HG02884 (cell line): ENCODE data around the gene CTSZ.
"Not testable (repeated sequence)": the region's sequence is repeated elsewhere in the genome, so short reads cannot be mapped to it uniquely, and the experiment has no call there.

Experiments
- ATAC-seq: cut with Tn5 transposase; IDR thresholded peaks from one replicate; pipeline ENCODE4 v1.9.1; 2021; ENCODE audit warnings: mild to moderate bottlenecking, moderate library complexity; ENCODE audit not compliant: unreplicated experiment

The CTSZ gene

GRCh38 chr20:59001068-59001448 lies 6.0 kb downstream of the CTSZ start:
- ATAC-seq, result no peak

GRCh38 chr20:59000326-59000725 lies 6.7 kb downstream of the CTSZ start:
- no peak for ATAC-seq

- ATAC-seq, result no peak
Observed at GRCh38 chr20:58998656-58999055, 8.4 kb downstream of the CTSZ start.

- no peak for ATAC-seq
Observed at GRCh38 chr20:58997141-58997770, 9.8 kb downstream of the CTSZ start.

- no peak for ATAC-seq
Observed at GRCh38 chr20:58996226-58996611, 10.8 kb downstream of the CTSZ start.

GRCh38 chr20:58995461-58996225 lies 11.4 kb downstream of the CTSZ start:
- ATAC-seq, result no peak

- no peak for ATAC-seq
Observed at GRCh38 chr20:58994390-58995159, 12.5 kb downstream of the CTSZ start.

- no peak for ATAC-seq
Observed at GRCh38 chr20:58993332-58994248, 13.5 kb downstream of the CTSZ start.

- ATAC-seq, result no peak
Observed at GRCh38 chr20:58992911-58993310, 14.1 kb downstream of the CTSZ start.

GRCh38 chr20:58991715-58992114 lies 15.3 kb downstream of the CTSZ start:
- ATAC-seq, result no peak

- ATAC-seq, result no peak
Observed at GRCh38 chr20:58990651-58991445, 16.2 kb downstream of the CTSZ start.

GRCh38 chr20:58989196-58989595 lies 17.9 kb downstream of the CTSZ start:
- ATAC-seq, result no peak

GRCh38 chr20:58988565-58988882 lies 18.5 kb downstream of the CTSZ start:
- ATAC-seq, result no peak

- no peak for ATAC-seq
Observed at GRCh38 chr20:58987790-58988564, 19.1 kb downstream of the CTSZ start.

- no peak for ATAC-seq
Observed at GRCh38 chr20:58986968-58987517, 20.0 kb downstream of the CTSZ start.

GRCh38 chr20:58986286-58986967 lies 20.6 kb downstream of the CTSZ start:
- no peak for ATAC-seq

- ATAC-seq, result no peak
Observed at GRCh38 chr20:58985656-58986055, 21.4 kb downstream of the CTSZ start.

- no peak for ATAC-seq
Observed at GRCh38 chr20:58984691-58985090, 22.4 kb downstream of the CTSZ start.

GRCh38 chr20:58983115-58983468 lies 24.0 kb downstream of the CTSZ start:
- ATAC-seq, result not testable (repeated sequence)
